DMS153 treated with DMSO at 0.1 percent for 48 hours (cell line): ENCODE measurements around the gene PRM1.

Experiments used
- DNase-seq: peaks from one replicate; lab custom pipeline; 2025; ENCODE audit not compliant: unreplicated experiment; lab: John Stamatoyannopoulos, UW

Gene PRM1

GRCh38 chr16:11273721-11274324 lies 7.3 kb downstream of the PRM1 start:
- DNase-seq, result no peak

GRCh38 chr16:11272921-11273720 lies 8.0 kb downstream of the PRM1 start, which contains the start of gene PRM3:
Gene PRM3 (minus strand): TSS chr16:11273629. CDS start chr16:11273595, 34 bp downstream.
- no peak for DNase-seq

- DNase-seq, result no peak
Measured at GRCh38 chr16:11272484-11272883, 8.6 kb downstream of the PRM1 start.

- no peak for DNase-seq
Measured at GRCh38 chr16:11271610-11272009, 9.5 kb downstream of the PRM1 start.

- no peak for DNase-seq
Measured at GRCh38 chr16:11270602-11271162, 10.4 kb downstream of the PRM1 start.

- no peak for DNase-seq
Measured at GRCh38 chr16:11268921-11269375, 12.2 kb downstream of the PRM1 start, which contains the start of gene TNP2. Gene TNP2 (minus strand): TSS chr16:11269325. CDS start chr16:11269262, 63 bp downstream.

- DNase-seq, result no peak
Measured at GRCh38 chr16:11265124-11265523, 16.0 kb downstream of the PRM1 start.

GRCh38 chr16:11264155-11264832 lies 16.8 kb downstream of the PRM1 start:
- DNase-seq, result no peak

- no peak for DNase-seq
Measured at GRCh38 chr16:11263737-11264136, 17.4 kb downstream of the PRM1 start.

GRCh38 chr16:11262915-11263314 lies 18.2 kb downstream of the PRM1 start:
- no peak for DNase-seq

- no peak for DNase-seq
Measured at GRCh38 chr16:11260596-11260966, 20.5 kb downstream of the PRM1 start.

- DNase-seq, result no peak
Measured at GRCh38 chr16:11259655-11260595, 21.2 kb downstream of the PRM1 start.

GRCh38 chr16:11258553-11259492 lies 22.3 kb downstream of the PRM1 start:
- DNase-seq, result no peak

GRCh38 chr16:11257131-11257938 lies 23.8 kb downstream of the PRM1 start:
- DNase-seq, result peak; percentile 76

- no peak for DNase-seq
Measured at GRCh38 chr16:11256661-11257130, 24.4 kb downstream of the PRM1 start.

- peak; percentile 39 for DNase-seq
Measured at GRCh38 chr16:11255737-11256660, 25.1 kb downstream of the PRM1 start, which contains the start of gene SOCS1. Gene SOCS1 (minus strand): TSS chr16:11256204. CDS start chr16:11255478, 726 bp downstream.
